HG02571 (cell line): ENCODE results near the gene WDR87.
"Not testable (repeated sequence)": the region's sequence is repeated elsewhere in the genome, so short reads cannot be mapped to it uniquely, and the experiment has no call there.

ENCODE experiments used
- ATAC-seq: cut with Tn5 transposase; IDR thresholded peaks from one replicate; pipeline ENCODE4 v1.9.1; 2021; ENCODE audit warnings: mild to moderate bottlenecking, moderate library complexity; ENCODE audit not compliant: unreplicated experiment

WDR87 gene

DNA sequence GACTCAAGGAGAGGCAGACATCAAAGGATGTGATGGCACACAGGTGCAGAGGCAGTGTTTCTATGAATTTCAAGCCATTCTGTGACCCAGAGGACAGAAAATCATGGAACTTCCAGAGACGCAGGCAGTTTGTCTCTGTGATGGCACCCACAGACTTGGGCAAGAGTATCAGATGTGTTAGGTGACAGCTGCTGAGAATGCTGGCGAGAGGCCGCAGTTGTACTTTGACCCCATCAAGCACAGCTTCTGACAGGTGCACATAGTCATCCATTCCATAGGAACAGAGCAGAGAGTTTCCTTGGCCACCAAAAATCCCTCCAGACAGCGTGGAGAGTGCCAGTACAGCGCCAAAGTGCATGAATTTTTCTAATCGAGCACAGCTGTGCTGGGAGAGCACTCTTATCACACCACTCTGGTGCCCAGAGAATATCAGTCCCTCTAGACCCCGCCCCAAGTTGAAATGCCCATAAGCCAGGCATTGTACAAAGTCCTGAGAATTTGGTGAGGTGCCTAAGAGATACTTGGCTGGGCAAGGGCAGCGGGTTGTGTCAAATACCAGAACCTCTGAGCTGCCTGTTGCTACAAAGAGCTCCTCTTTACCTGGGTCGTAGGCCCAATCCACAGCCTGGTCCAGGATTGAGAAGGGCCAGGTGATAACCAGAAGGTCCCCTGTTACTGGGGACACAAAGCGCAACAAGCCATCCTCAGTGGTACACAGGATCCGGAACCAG is 12.4 kb downstream of the WDR87 start:
- ATAC-seq, result no peak

GRCh38 chr19:37886571-37886970 is 19.8 kb downstream of the WDR87 start:
- ATAC-seq, result no peak

DNA sequence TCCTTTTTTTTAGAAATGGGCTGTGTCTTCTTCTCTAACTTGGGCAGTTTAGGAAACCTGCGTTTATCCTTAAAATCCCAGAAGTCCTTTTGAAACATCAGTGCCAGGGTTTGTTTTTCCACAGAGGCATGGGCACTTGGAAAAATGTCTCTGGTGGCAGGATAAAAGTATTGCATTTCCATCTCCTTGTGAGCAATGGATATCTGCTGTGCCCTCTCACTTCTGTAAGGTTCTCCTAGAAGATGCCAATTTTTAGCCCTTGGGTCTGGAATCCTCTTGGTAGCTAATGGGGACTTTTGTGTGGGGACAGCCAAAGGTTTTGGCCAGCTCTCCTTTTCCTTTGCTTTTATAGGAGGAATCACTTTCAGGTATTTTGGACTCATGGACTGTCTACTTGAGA is 21.0 kb downstream of the WDR87 start:
- ATAC-seq, result no peak

DNA sequence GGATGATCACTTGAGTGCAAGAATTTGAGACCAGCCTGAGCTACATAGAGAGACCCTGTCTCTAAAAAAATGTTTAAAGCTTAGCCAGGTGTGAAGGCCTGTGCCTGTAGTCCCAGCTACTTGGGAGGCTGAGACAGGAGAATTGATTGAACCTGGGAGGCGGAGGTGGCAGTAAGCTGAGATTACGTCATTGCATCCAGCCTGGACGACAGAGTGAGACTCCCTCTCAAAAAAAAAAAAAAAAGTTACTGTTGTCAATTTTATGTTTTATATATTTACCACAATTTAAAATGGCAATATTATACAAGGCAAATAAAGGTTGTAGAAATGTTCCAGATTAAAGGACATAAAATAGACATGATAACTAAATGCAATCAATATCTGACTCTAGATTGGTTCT is 29.2 kb downstream of the WDR87 start:
- ATAC-seq, result no peak

- no peak for ATAC-seq
Observed at GRCh38 chr19:37876032-37876431, 30.4 kb downstream of the WDR87 start.

GRCh38 chr19:37874784-37875183 is 31.6 kb downstream of the WDR87 start:
- no peak for ATAC-seq

GRCh38 chr19:37872383-37872782 is 34.0 kb downstream of the WDR87 start:
- ATAC-seq, result no peak

DNA sequence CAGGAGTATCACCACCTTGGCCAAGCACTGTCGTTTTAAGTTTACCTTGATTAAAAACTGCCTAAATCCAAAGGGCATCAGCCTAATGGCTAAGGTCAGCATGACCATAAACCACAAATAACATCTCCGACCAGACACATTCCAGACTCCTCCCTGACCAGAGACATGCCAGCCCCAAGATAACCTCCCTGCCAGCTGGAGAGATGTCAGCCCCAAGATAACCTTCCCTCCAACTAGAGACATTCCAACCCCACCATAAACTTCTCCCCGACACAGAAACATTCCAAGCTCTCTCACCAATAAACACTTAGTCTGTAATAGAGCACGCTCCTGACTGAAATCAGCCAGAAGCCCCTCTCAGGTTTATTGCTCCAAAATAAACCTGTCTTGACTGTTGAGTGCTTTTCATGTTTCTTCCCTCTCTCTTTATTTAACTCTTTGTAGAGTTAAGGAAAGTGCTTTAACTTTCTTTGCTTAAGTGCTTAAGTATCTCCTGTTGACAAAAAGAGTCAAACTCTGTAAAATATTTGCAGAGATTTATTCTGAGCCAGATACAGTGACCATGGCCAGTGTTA is 36.5 kb downstream of the WDR87 start:
- no peak for ATAC-seq

- no peak for ATAC-seq
Observed at GRCh38 chr19:37867831-37868230, 38.6 kb downstream of the WDR87 start.

GRCh38 chr19:37865930-37866329 is 40.5 kb downstream of the WDR87 start:
- not testable (repeated sequence) for ATAC-seq

- ATAC-seq, result no peak
Observed at GRCh38 chr19:37864501-37864900, 41.9 kb downstream of the WDR87 start.

DNA sequence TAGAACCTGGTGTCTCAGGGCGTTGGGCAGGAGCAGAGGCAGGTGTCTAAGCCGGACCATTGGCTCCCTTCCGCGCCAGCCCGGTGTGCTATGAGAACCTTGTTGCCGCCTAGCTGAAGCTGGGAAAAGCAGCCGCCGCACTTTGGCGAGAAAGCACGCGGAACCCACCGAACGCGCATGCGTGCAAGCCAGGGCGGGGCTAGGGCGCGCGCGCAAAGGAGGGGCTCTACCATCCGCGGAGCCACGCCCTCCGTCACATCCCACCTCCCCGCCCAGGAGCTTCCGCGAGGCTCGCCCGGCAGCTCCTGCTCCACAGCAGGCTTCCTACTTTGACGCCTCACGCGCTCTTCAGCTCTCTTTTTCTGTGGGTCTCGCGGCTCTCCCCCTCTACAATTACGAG is 51.3 kb downstream of the WDR87 start:
- ATAC-seq, result no peak

GRCh38 chr19:37845932-37846331 is 60.5 kb downstream of the WDR87 start:
- no peak for ATAC-seq
